WTC11 (cell line): ENCODE measurements around the gene RLF.

ENCODE experiments used
- CBFB ChIP-seq: sonication (generic); formaldehyde crosslinking; IDR thresholded peaks from 2 replicates; pipeline ENCODE4 v1.8.1; 2022; ENCODE audit warnings: mild to moderate bottlenecking, low read depth, missing genetic modification reagents
- CREB1 ChIP-seq: sonication (generic); formaldehyde crosslinking; IDR thresholded peaks from 2 replicates; pipeline ENCODE4 v1.8.0; 2023; ENCODE audit warnings: mild to moderate bottlenecking, missing genetic modification reagents
- CTCF ChIP-seq: fragments of 200-600 bp; IDR thresholded peaks from 2 replicates; pipeline ENCODE4 v1.8.0; 2022; ENCODE audit warnings: antibody characterized with exemption
- FOXP4 ChIP-seq: sonication (generic); formaldehyde crosslinking; IDR thresholded peaks from 2 replicates; pipeline ENCODE4 v1.8.0; 2022; ENCODE audit warnings: mild to moderate bottlenecking, missing genetic modification reagents
- GRHL2 ChIP-seq: fragments of 250-450 bp; sonication (Bioruptor Pico); IDR thresholded peaks from 2 replicates; pipeline ENCODE4 v1.8.0; 2022; ENCODE audit warnings: mild to moderate bottlenecking, moderate library complexity; ENCODE audit not compliant: insufficient replicate concordance, severe bottlenecking
- MAX ChIP-seq: sonication (generic); formaldehyde crosslinking; IDR thresholded peaks from 2 replicates; pipeline ENCODE4 v1.8.0; 2022; ENCODE audit warnings: mild to moderate bottlenecking, missing genetic modification reagents
- MXD4 ChIP-seq: fragments of 250-450 bp; sonication (Bioruptor Pico); IDR thresholded peaks from 2 replicates; pipeline ENCODE4 v1.8.0; 2021; ENCODE audit warnings: mild to moderate bottlenecking, moderate library complexity, borderline replicate concordance
- NFYB ChIP-seq: sonication (generic); formaldehyde crosslinking; conservative IDR thresholded peaks from 2 replicates; pipeline ENCODE4 v1.8.0; 2022; ENCODE audit warnings: low read depth, missing genetic modification reagents
- NR2C2 ChIP-seq: sonication (generic); formaldehyde crosslinking; IDR thresholded peaks from 2 replicates; pipeline ENCODE4 v1.8.0; 2022; ENCODE audit warnings: mild to moderate bottlenecking, missing genetic modification reagents
- TEAD4 ChIP-seq: sonication (generic); formaldehyde crosslinking; IDR thresholded peaks from 2 replicates; pipeline ENCODE4 v1.8.0; 2022; ENCODE audit warnings: mild to moderate bottlenecking, missing genetic modification reagents
- ZNF263 ChIP-seq: sonication (generic); formaldehyde crosslinking; IDR thresholded peaks from 2 replicates; pipeline ENCODE4 v1.8.1; 2022; ENCODE audit warnings: low read depth, mild to moderate bottlenecking, moderate library complexity, missing genetic modification reagents
- ZNF425 ChIP-seq: fragments of 250-450 bp; sonication (Bioruptor Pico); conservative IDR thresholded peaks from 2 replicates; pipeline ENCODE4 v1.9.0; 2021; ENCODE audit warnings: mild to moderate bottlenecking
- TF ChIP-seq, protein P1 (sequence below): sonication (generic); formaldehyde crosslinking; conservative IDR thresholded peaks from 2 replicates; pipeline ENCODE4 v1.8.1; 2023; ENCODE audit warnings: mild to moderate bottlenecking, low read depth, missing genetic modification reagents, moderate library complexity
- TF ChIP-seq, protein P2 (sequence below): sonication (generic); formaldehyde crosslinking; IDR thresholded peaks from 2 replicates; pipeline ENCODE4 v1.8.1; 2023; ENCODE audit warnings: mild to moderate bottlenecking, missing genetic modification reagents, moderate library complexity

DNA sequence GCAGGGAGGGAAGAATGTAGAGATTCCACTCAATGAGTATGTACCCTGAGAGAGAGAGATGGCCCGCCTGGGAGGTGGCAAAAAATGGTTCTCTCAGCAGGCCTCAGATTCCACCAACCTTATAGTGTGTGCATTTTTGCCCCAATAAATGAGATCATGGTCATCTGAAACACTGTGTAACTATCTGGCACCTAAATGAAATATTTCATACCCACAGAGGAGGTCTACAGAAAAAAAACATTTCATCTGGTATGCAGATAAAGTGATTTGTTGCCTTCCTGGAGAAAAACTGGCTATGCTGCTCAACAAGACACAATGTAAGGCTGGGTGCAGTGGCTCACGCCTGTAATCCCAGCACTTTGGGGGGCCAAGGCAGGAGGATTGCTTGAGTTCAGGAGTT is 91.4 kb downstream of the RLF start:
- no peak for TF ChIP-seq GRHL2
- no peak for TF ChIP-seq CTCF
- TF ChIP-seq NFYB (CRISPR knock-in tag), result no peak
- no peak for TF ChIP-seq CREB1 (CRISPR knock-in tag)
- no peak for TF ChIP-seq FOXP4 (CRISPR knock-in tag)
- no peak for TF ChIP-seq ZNF263 (CRISPR knock-in tag)
- TF ChIP-seq MAX (CRISPR knock-in tag), result no peak
- no peak for TF ChIP-seq MXD4 (CRISPR knock-in tag)
- TF ChIP-seq, protein P1, sequence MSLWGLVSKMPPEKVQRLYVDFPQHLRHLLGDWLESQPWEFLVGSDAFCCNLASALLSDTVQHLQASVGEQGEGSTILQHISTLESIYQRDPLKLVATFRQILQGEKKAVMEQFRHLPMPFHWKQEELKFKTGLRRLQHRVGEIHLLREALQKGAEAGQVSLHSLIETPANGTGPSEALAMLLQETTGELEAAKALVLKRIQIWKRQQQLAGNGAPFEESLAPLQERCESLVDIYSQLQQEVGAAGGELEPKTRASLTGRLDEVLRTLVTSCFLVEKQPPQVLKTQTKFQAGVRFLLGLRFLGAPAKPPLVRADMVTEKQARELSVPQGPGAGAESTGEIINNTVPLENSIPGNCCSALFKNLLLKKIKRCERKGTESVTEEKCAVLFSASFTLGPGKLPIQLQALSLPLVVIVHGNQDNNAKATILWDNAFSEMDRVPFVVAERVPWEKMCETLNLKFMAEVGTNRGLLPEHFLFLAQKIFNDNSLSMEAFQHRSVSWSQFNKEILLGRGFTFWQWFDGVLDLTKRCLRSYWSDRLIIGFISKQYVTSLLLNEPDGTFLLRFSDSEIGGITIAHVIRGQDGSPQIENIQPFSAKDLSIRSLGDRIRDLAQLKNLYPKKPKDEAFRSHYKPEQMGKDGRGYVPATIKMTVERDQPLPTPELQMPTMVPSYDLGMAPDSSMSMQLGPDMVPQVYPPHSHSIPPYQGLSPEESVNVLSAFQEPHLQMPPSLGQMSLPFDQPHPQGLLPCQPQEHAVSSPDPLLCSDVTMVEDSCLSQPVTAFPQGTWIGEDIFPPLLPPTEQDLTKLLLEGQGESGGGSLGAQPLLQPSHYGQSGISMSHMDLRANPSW, result no peak
- TF ChIP-seq, protein P2, sequence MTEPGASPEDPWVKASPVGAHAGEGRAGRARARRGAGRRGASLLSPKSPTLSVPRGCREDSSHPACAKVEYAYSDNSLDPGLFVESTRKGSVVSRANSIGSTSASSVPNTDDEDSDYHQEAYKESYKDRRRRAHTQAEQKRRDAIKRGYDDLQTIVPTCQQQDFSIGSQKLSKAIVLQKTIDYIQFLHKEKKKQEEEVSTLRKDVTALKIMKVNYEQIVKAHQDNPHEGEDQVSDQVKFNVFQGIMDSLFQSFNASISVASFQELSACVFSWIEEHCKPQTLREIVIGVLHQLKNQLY (CRISPR knock-in tag), result no peak
- no peak for TF ChIP-seq NR2C2 (CRISPR knock-in tag)
- no peak for TF ChIP-seq TEAD4 (CRISPR knock-in tag)
- TF ChIP-seq CBFB, result no peak
- no peak for TF ChIP-seq ZNF425 (CRISPR knock-in tag)
